NCI-H82 treated with DMSO at 0.1 percent for 48 hours (cell line): ENCODE data around the gene CTNNA2.

Source experiments
- DNase-seq: peaks from one replicate; lab custom pipeline; 2025; ENCODE audit not compliant: unreplicated experiment; lab: John Stamatoyannopoulos, UW

CTNNA2 gene

DNA sequence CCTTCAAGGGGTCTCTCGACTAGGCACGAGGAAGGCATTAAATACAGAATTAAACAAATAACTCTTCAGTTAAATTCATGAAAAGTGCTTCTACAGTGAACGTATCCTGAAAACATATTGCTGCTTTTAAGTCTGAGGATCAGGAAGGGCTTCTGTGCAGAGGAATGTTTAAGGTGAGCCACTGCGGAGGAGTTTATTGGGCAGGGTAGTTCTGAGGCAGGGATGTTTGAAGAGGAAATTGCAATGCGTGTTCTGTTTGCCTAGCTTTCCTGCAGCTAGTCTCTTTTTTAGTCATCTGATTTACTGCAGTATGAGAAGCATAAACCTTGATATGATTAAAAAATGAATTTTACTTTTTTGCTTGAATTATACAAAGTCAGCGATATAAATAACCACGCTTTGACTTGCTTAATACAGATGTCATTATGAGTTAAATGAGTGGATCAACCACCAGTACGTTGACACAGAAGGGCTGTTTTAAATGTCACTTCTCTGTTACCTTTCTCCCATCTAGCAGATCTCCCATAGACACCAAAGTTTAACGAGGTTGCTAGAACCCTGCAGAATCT lies 98.7 kb downstream of the CTNNA2 start:
- DNase-seq = no peak

DNA sequence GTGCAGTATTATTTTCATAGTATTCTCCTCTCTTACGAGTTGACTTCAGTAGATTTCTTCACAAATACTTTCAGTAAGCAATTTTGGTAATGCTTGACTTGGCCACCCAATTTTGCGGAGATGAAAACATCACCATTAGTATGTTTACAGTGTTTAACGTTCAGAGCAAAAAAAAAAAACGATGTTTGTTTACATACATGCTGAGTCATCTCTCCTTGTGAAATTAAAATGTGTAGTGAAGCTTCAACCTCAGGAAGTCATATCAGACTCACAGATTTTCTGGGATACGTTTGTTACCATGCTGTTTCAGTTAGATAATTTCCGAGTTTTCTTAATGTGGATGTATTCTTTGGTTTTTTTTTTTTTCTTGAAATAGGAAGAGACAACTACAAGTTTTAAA lies 100.1 kb downstream of the CTNNA2 start:
- no peak for DNase-seq

DNA sequence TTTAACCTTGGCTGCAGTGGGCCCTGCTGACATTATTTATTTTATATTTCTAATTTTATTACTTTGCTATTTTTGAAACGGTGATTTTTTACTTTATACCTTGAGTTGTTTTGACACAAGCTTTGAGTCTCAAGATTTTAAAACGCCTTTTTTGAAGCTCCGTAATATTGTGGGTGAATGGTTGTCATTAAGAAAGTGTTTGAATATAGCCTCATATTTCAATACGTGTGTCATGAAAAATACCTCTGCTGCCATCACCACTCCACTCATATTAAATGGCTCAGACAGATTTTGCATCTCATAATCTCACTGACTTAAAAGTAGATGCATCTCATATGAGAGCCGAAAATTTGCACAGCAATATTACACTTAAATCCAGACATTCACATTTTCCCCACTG lies 106.6 kb downstream of the CTNNA2 start:
- DNase-seq = no peak

DNA sequence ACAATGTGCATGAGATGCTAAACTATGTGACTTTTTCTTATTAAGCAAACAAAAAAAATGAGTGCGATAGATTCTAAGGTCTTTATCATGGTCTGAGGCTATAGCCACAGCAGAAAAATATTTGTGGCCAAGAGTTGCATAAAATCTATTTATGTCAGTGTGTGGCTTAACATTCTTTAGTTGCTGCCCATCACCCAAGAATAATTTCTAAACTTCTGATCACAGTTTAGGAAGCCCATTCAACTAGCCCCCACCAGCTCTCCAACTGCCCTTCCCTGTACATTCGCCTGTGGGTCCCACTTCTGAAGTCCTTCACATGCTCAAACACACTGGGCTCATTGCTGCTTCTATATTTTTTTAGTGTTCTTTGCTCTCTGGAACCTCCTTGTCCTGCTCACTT lies 107.1 kb downstream of the CTNNA2 start:
- no peak for DNase-seq

DNA sequence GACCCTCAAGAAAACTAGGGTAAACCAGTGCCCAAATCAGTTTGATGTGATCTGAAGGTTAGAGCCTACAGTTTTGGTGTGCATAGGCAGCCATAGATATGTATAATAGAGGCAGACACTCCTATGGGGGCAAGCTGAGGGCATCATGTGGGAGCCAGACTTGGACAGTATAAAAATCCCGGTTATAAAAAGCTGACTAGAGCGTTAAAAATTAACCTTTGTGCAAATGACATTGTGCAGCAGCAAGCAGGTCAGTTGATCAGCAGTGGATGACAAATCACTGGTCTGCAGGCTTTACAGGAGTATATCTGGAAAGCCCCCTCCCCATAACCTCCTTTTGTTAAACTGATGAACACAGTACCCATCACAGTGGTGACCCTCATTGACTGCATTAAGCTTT lies 107.8 kb downstream of the CTNNA2 start:
- DNase-seq = no peak

DNA sequence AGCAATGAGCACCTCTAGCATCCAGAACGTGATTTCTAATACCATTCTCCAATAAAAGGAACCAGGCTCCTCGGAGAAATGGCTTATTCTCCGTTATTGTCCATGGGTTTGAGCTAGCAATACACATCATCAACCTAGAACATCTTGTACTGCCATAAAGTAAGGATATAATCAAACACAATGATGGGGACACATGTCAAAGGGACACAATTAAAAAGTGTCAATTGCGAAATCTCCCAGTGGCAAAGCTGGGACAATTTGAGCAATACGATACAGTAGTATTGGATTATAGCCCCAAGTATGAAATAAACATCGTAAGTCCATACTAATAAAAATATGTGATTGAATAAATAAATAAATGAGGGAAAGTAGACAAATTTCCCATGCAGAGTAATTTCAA lies 108.4 kb downstream of the CTNNA2 start:
- no peak for DNase-seq

DNA sequence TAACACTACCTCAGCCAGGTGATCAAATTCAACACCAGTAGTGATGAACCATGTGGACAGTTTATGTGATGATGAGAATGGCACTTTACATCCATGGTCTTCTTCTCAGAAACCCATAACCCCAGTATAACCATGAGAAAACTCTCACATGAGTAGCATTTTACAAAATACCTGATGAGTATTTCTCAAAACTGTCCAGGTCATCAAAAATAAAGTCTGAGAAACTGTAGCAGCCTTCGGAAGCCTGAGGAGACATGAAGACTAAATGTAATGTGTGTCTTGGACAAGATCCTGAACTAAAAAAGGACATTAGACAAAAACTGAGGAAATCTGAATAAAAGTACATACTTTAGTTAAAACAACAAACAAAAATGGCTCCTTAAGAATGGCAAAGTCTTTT lies 108.9 kb downstream of the CTNNA2 start:
- no peak for DNase-seq

DNA sequence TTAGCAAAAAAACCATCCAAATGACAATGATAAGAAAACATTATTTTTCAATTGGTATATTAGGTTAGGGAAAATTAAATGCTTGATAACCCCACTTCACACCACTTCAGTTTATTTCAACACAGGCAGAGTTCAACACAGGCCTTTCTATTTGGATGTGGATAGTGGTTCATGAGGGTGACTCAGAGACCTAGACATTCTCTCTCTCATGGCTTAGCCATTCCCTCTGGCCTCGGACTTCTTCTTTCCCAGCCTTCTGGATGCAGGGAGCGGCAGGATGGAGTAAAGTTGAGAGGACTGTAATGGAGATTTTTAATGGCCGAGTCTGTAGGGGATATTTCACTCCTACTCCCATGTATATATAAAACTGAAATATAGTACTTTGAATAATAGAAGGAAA lies 109.7 kb downstream of the CTNNA2 start:
- no peak for DNase-seq

DNA sequence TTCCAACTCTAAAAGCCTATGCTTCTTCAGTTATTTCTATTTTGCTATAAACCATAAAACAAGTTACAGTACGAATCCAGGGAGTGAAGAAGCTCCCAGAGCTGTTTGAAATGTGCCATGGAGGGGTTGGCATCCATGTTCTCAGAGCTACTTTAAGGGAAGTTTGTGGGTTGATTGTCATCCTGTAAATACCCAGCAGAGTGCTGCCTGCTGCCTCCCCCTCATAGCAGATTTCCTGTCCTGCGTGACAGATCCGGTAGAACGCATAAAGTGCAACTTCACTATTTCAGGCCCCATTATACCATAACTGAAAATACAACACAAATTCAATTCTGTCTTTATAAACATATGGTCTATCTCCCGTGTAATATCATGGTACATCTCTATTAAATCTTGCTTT lies 114.4 kb downstream of the CTNNA2 start:
- DNase-seq = no peak

DNA sequence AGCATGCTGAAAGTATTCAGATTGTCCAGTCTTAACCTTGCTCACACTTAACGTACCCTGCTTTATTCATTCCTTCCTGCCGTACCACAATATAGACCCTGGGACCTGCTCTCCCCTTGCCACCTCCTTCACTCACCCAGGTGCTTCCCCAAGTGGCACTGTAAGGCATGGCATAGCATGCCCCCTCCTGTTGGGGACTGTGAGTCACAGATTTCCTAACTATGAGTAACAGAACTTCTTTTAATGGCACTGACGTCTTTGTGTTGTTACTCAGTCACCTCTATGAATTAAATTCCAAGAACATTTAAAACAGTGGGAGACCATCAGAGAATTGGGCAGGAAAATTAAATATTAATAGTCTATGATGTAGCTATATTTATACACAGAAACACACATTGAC lies 117.2 kb downstream of the CTNNA2 start:
- no peak for DNase-seq

DNA sequence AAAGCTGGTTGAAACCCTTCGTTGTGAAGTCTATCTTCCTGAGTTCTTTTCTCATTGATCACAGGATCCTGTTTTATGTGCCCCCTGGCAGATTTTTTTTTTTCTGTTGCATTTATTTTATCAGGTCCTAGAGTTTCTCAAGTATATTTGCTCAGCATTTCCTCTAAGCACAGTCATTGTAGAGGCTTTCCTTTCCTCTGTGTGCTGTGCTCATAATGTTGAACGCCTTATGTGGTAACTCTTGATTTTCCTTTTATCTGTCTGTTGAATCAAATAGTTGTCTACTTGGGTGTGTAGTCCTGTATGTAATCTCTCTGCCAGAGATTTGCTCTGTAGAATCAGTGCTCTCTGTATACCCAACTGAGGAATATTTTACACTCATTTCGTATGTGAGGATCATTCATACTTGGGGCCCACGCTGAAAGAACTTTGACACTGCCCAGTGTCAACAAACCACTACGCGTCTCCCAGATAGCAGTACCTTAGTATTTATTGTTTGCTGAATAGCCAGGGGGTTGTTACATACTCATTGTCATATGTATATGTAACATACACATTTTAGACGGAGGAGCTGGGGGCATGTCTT lies 118.2 kb downstream of the CTNNA2 start:
- no peak for DNase-seq

DNA sequence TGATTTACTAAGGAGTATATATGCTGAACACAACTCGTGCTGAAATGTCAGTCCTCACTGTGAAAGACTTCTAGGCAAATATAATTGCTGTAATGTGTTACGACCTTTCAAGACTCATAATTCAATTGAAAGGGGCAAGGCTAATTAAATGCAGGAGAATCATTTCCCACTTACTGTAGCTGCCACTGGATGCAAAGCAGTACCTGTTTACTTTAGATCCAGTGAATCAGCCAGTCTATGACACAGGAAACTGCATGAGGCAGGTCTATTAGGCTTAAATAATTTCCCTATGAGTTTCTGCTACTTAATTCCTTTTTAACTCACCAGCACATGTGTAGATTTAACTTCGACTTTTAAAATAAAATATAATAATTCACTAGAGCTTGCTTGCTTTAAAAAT lies 125.6 kb downstream of the CTNNA2 start:
- DNase-seq = no peak

DNA sequence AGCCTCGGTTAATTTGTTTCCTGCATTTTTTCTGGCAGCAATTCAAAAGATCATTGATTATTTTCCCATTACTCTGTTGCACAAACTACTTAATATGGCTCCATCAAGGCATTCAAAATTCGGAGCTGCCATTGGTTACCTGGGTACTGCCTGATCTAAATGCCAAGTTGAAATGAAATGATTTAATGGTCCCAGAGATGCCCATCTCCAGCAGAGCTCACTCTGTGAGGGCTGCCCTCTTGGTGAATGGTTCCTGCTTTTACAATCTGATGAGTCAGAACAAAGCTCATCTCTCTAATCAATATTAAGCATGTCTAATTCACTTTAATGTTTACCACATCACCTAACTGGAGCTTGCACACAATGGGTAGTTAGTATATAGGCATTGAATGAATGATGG lies 126.1 kb downstream of the CTNNA2 start:
- DNase-seq = no peak

DNA sequence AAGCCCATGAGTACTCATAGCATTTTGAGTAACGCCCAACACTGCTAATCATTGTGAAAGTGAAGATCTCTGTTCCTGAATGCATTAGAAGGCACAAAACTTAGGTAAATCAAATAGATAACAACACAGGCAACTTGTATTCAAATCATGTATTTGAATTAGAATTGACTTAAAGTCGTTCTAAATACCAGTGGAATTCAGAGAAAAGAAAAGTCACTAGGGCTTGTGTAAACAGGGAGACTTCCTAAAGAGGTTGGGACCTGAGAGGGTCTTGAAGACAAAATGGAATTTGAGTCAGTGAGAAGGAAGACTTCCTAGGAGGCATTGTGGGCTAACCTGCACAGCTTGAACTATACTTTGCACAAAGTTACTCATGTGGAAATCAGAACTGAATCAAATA lies 127.2 kb downstream of the CTNNA2 start:
- DNase-seq = no peak

DNA sequence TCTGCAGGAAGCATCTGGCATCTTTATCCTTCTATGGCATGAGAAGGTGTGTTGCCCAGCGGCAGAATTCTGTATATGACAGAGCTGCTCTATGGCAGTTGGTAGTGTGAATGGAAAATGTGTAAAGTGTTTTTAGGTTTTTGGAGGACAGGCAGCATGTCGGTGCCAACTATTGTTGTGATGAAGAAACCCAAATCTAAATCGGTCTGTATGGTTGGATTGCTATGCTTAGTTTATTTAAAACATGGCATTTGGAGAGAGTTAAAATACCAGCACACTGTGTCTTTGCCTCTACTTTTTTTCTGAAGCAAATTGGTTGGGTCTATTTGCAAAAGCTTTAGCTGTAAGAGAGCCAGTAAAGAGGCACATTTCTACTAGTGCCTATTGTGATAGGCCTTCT lies 136.7 kb downstream of the CTNNA2 start:
- DNase-seq = no peak

DNA sequence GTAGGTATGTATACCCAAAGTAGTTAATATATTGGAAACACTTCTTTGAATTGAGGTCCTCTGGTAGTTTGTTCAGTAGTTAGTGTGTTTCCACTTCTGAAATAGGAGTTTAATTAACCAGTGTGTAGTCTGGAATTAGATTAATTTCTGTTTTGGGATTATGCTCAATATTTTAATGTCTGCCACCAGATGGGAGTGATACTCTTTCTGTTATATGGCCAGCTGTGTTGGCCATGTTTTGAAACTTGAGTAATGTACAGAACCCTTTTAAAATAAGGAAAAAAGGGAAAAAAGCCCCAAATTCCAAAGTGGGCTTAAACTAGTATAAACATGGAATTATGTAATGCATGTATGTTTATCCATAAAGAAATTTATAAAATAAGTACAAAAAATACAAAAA lies 147.7 kb downstream of the CTNNA2 start:
- DNase-seq = no peak

DNA sequence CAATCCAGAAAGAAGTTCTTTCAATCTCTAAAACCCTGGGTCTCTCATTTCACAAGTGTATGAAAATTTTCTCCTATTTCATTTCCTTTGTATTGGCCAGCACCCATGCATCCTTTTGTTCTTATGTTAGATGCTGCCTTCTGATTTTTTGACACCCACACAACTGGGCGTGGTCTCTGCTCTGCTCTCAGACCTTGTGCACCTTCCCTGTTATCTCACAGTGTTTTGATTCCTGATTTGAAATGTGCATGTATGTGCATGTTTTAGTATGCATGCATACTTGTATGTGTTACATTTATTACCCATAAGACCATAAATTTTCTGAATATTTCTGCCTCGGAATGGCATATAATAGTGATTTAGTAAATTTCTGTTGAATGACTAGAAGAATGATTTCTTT lies 152.2 kb downstream of the CTNNA2 start:
- no peak for DNase-seq

DNA sequence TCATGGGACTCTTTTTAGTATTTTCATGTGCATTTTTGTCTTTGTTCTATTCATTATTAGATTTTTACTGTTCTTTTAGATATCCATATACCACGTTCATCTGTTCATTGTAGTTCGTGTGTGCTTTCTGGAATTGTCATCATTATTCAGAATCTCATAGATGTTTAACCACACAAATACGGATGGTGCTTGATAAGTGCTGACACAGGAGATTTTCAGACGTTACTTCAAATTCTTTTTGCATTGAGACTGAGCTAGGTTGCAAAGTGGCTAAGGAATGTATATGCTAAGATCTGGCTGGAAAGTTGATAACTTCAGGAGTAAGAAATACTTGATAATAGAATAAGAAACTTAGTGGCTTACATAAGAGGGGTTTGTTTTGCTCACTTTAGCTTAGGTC lies 153.6 kb downstream of the CTNNA2 start:
- DNase-seq = no peak

DNA sequence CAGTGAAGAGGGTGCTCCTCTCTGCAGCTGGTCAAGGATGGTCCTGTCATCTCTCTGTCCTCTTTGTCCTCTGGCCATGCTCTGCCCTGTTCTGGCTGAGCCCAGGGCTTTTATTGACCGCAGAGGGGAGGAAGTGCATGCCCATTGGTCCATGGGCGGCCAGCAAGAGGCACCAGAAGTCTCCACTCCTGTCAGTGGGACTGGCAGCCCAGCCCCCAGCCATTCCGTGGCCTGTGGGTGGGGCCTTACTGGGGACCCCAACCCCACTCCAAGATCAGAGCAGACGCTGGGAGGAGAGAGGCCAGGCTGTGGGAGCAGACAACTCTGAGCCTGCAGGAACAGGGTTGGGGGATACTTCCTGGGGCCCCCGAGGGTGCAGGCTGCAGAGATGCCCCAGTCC lies 156.9 kb downstream of the CTNNA2 start:
- DNase-seq = no peak

DNA sequence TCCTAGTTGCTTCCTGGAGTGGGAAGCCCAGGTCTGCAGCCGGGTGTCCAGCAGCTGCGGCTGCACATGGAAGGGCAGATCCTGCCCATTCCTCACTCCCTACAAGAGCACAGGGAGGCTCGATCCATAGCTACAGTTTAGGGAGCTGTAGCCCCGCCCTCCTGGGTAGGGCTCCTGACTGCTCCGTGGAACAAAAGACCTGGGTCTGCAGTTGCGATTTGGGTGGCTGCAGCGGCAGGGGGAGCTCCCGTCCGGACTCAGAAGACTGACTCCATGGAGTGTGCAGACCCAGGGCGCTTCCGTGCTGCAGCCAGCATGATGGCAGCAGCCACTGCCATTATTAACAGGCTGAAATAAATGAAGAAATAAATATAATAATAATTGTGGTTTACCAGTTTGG lies 157.3 kb downstream of the CTNNA2 start:
- DNase-seq = no peak

DNA sequence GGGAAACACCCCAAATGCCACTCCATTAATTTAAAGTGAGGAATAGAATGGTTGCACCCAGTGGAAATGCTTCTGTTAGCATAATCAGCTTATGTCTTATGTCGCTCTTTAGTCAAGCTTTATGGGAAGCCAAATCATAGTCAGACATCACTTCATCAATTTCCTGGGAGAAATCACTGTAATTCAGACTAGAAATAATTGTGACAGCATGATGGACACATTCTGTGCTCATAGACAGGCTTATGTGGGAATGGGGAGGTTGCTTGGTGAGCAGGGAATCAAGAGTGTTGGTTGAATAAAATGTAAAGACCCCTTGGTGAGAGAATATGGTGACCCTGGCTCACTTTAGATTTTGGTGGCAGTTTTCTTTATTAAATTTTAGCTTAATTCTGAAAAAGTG lies 174.0 kb downstream of the CTNNA2 start:
- no peak for DNase-seq

DNA sequence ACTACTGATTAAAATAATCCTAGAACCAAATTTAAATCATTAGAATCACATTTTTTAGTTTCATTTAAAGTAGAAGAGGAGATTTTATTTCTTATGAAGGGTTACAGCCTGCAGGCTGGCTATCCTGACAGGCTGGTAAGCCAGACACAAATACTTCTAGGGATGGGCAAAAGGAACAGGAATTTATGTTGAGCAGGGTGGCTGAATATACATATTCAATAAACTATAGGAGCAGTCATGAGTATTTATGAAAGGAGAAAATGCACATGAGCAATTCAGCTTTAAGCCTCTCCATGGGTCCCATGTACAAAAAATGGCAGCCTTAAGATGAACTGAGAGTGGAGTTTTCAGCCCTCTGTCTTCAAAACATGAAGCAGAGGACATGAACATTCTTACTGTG lies 182.4 kb downstream of the CTNNA2 start:
- DNase-seq = no peak

DNA sequence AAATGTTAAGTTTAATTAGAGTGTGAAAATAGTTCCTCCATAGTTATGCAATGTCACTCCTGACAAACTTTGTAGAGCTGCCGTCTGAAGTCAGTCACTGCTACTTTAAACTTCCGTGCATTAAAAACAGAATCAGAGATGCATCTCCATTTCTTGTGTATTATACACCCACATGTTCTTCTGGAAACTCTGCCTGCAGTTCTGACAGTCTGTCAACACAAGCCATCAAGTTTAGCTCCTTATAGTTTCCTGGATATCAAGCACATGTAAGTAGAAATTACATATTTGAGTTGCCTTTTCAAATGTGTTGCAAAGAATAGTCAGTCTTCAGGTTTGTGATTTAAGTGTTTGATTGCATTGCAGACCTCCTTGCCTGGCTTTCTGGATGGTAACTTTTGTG lies 184.3 kb downstream of the CTNNA2 start:
- DNase-seq = no peak

DNA sequence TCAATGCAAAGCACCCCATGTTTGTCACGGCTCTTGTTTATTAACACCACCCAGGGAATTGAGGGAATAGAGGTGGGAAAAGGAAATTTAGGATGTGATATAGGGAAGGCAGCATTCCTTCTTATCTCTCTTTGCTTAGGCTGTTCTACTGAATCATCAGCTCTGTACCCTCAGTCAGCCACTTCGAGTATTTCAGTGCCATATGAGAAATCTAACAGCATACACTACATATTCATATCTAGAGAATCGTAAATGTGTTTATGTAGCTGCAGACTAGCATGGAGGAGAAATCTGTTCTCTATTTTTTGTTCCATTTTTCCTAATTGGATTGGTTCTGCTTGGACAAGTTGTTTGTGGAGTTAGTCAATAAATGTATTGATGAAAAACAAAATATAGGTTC lies 187.8 kb downstream of the CTNNA2 start:
- DNase-seq = no peak
